Smooth muscle cell (in vitro differentiated cells): Measurements from ENCODE around the gene TMEM129. TPM values are rescaled to one million over a fixed set of nuclear protein-coding genes. Genes with fewer than 3 reads are reported as not detected.

Source experiments
- DNase-seq: peaks from one replicate; lab custom pipeline; 2025; ENCODE audit not compliant: unreplicated experiment; lab: John Stamatoyannopoulos, UW
- H2AFZ ChIP-seq: fragments of 200-600 bp; sonication (generic); 2 replicates; pipeline ENCODE4 v1.6.0; 2016; ENCODE audit warnings: antibody characterized with exemption, low read depth, mild to moderate bottlenecking
- H3F3A ChIP-seq: fragments of 200-600 bp; sonication (generic); 2 replicates; pipeline ENCODE4 v1.6.0; 2017; ENCODE audit warnings: antibody characterized with exemption, low read depth
- H3K27ac ChIP-seq: fragments of 200-600 bp; sonication (generic); 2 replicates; pipeline ENCODE4 v1.5.1; 2016; ENCODE audit warnings: low read depth, mild to moderate bottlenecking
- H3K27me3 ChIP-seq: fragments of 200-600 bp; sonication (generic); 2 replicates; pipeline ENCODE4 v1.6.1; 2016; ENCODE audit warnings: low read depth, mild to moderate bottlenecking
- H3K36me3 ChIP-seq: fragments of 200-600 bp; sonication (generic); 2 replicates; pipeline ENCODE4 v1.5.1; 2016; ENCODE audit warnings: low read depth
- H3K4me1 ChIP-seq: fragments of 200-600 bp; sonication (generic); 2 replicates; pipeline ENCODE4 v1.5.1; 2016; ENCODE audit warnings: low read depth
- H3K4me2 ChIP-seq: fragments of 200-600 bp; sonication (generic); 2 replicates; pipeline ENCODE4 v1.6.0; 2016; ENCODE audit warnings: mild to moderate bottlenecking
- H3K4me3 ChIP-seq: fragments of 200-600 bp; sonication (generic); 2 replicates; pipeline ENCODE4 v1.5.1; 2016; ENCODE audit warnings: mild to moderate bottlenecking
- H3K79me2 ChIP-seq: fragments of 200-600 bp; sonication (generic); 2 replicates; pipeline ENCODE4 v1.6.0; 2016; ENCODE audit warnings: low read depth, mild to moderate bottlenecking
- H3K9ac ChIP-seq: fragments of 200-600 bp; sonication (generic); 2 replicates; pipeline ENCODE4 v1.6.0; 2016; ENCODE audit warnings: low read depth
- H3K9me3 ChIP-seq: fragments of 200-600 bp; sonication (generic); replicated peaks from 2 replicates; pipeline ENCODE4 v1.5.1; 2016; ENCODE audit warnings: low read depth
- H4K20me1 ChIP-seq: fragments of 200-600 bp; sonication (generic); 2 replicates; pipeline ENCODE4 v1.6.0; 2016; ENCODE audit warnings: low read depth
- WGBS: methylation state at CpG from one replicate; pipeline ENCODE4 v1.1.7; 2016; ENCODE audit warnings: low lambda C conversion rate; 5-methylcytosine and 5-hydroxymethylcytosine counted together
- polyA plus RNA-seq: library from polyadenylated mRNA; unstranded; fragments of >200 nt; fragmentation: Nextera tagmentation; extraction: Ambion mirVana; gene quantifications from 2 replicates; pipeline ENCODE4 v1.2.1, GENCODE V29; 2016
- total RNA-seq: library from RNA; depleted of rRNA; stranded (reverse); fragments of >200 nt; gene quantifications from 2 replicates; pipeline ENCODE4 v1.2.3, GENCODE V29; 2014
- TF ChIP-seq, protein P1 (sequence below): fragments of 200-600 bp; sonication (generic); IDR thresholded peaks from 2 replicates; pipeline ENCODE4 v1.5.1; 2017; ENCODE audit warnings: borderline replicate concordance, mild to moderate bottlenecking, antibody characterized with exemption; ENCODE audit not compliant: insufficient read depth, poor library complexity, severe bottlenecking

TMEM129 gene
- total and polyA plus RNA-seq, 2 experiments from 2014 or later: 30.4 to 50.5 TPM

DNA sequence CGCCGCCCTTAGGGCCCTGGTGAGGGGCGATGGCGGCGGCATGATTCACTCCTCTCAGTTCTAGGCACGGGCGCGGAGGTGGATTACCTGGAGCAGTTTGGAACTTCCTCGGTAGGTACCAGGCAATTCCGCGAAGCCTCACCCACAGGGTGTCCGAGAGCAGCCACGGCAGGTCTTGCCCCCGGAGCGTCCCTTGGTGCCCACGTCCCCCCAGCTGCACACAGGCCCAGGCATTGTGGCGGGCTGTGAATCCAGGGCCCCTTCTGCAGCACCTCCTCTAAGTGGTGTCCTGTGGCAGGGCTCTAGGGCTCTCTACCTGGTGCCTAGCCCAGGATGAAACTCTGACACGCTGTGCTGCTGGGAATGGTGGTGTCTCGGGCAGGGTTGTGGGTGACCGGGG lies 14.1 kb upstream of the TMEM129 start:
- Histone ChIP-seq H3K27ac (no peak overlapping the region), H3K9me3 (no peaks in the 10 kb centered on the region), H4K20me1 (no peaks in the 10 kb centered on the region), H3K27me3 (no peaks in the 10 kb centered on the region), H3K4me3 (no peak overlapping the region), H3K4me1 (no peaks in the 10 kb centered on the region), H3K9ac (no peak overlapping the region), H3K4me2 (no peak overlapping the region), H3F3A (no peaks in the 10 kb centered on the region), H2AFZ (no peak overlapping the region), H3K36me3 (no peaks in the 10 kb centered on the region), H3K79me2 (no peaks in the 10 kb centered on the region)
- no peak for DNase-seq
- WGBS: 96% methylated on average over 19 of the region's 20 CpGs
- TF ChIP-seq, protein P1, sequence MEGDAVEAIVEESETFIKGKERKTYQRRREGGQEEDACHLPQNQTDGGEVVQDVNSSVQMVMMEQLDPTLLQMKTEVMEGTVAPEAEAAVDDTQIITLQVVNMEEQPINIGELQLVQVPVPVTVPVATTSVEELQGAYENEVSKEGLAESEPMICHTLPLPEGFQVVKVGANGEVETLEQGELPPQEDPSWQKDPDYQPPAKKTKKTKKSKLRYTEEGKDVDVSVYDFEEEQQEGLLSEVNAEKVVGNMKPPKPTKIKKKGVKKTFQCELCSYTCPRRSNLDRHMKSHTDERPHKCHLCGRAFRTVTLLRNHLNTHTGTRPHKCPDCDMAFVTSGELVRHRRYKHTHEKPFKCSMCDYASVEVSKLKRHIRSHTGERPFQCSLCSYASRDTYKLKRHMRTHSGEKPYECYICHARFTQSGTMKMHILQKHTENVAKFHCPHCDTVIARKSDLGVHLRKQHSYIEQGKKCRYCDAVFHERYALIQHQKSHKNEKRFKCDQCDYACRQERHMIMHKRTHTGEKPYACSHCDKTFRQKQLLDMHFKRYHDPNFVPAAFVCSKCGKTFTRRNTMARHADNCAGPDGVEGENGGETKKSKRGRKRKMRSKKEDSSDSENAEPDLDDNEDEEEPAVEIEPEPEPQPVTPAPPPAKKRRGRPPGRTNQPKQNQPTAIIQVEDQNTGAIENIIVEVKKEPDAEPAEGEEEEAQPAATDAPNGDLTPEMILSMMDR: no peak

DNA sequence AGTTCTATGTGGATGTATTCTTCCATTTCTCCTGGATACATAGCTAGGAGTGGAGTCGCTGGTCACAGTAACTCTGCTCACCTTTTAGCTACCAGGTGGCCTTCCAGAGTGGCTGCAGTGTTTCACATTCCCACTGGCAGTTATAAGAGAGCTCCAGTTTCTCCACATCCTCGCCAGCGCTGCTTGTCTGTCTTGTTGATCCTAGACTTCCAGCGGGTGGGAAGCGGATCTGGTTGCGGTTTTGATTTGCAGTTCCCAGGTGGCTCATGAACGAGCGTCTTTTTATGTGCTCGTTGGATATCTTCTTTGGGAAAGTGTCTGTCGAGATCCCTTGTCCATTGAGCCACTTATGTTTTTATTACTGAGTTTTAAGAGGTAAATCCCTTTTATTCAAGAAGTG lies 11.8 kb upstream of the TMEM129 start:
- H3K9me3 ChIP-seq: no peaks in the 10 kb centered on the region
- H3K4me1 ChIP-seq: no peaks in the 10 kb centered on the region
- H3K4me3 ChIP-seq: no peak overlapping the region
- no peaks in the 10 kb centered on the region for H4K20me1 ChIP-seq
- no peaks in the 10 kb centered on the region for H3F3A ChIP-seq
- DNase-seq: no peak
- TF ChIP-seq, protein P1: no peak
- H3K36me3 ChIP-seq: no peaks in the 10 kb centered on the region
- 97% methylated on average over 10 of the region's 10 CpGs for WGBS
- H3K27me3 ChIP-seq: no peaks in the 10 kb centered on the region
- no peak overlapping the region for H3K9ac ChIP-seq
- no peak overlapping the region for H3K27ac ChIP-seq
- H3K79me2 ChIP-seq: no peaks in the 10 kb centered on the region
- H3K4me2 ChIP-seq: no peak overlapping the region
- no peak overlapping the region for H2AFZ ChIP-seq

DNA sequence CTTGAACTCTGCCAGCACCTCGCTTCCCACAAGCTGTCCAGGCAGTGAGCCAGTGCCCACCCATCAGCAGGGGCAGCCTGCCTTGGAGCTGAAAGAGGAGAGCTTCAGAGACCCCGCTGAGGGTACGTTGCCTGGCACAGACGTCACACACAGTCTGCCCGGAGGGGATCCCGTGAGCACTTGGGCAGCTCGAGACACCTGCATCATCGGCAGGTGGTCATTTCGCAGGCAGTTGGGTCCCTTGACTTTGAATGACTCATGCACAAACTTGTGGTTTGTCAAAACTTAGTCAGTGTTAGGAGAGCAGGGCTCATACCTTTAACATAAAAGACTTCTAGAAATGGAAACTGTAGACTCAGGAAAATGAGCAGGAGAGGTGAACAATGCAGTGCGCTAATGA lies 10.1 kb upstream of the TMEM129 start:
- Histone ChIP-seq H3K4me1 (no peaks in the 10 kb centered on the region), H3K36me3 (no peaks in the 10 kb centered on the region), H3F3A (no peaks in the 10 kb centered on the region), H3K79me2 (peaks cover 4% of the 10 kb centered on the region), H3K9me3 (no peaks in the 10 kb centered on the region), H3K4me2 (no peak overlapping the region), H4K20me1 (no peaks in the 10 kb centered on the region), H3K9ac (no peak overlapping the region), H3K4me3 (no peak overlapping the region), H2AFZ (no peak overlapping the region), H3K27ac (no peak overlapping the region), H3K27me3 (no peaks in the 10 kb centered on the region)
- TF ChIP-seq, protein P1: no peak
- 88% methylated on average over 10 of the region's 10 CpGs for WGBS
- no peak for DNase-seq

DNA sequence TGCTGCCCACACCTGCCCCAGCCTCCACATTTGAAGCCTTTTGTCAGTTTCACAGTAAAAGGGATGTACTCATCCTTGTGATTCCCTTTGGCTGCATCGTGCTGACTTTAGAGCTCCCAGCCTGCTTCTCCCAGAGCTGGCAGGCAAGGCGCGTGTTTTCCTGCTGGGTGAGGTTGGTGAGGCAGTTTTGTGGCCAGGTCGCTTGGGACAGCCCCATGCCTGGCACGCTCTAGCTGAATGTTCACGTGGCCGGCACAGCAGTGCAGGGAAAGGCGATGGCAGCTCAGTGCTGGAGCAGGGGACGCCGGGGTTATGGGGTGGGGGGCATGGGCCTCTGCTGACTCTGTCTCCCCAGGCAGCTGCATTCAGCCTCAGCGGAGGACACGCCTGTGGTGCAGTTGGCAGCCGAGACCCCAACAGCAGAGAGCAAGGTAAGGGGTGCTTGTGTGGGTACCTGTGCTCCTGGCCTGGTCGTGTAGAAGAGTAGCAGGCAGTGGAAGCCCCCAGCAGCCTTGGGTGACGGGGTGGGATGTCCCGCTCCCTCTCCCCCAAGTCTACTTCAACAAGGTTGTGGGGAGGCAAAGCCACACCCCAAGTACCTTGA lies 9.5 kb upstream of the TMEM129 start:
- no peaks in the 10 kb centered on the region for H3K4me1 ChIP-seq
- no peak overlapping the region for H3K4me2 ChIP-seq
- H3K9me3 ChIP-seq: no peaks in the 10 kb centered on the region
- DNase-seq: no peak
- H2AFZ ChIP-seq: no peak overlapping the region
- no peaks in the 10 kb centered on the region for H3K36me3 ChIP-seq
- H4K20me1 ChIP-seq: no peaks in the 10 kb centered on the region
- H3K27ac ChIP-seq: no peak overlapping the region
- no peaks in the 10 kb centered on the region for H3K27me3 ChIP-seq
- peaks cover 4% of the 10 kb centered on the region for H3K79me2 ChIP-seq
- TF ChIP-seq, protein P1: no peak
- 93% methylated on average over 15 of the region's 16 CpGs for WGBS
- no peaks in the 10 kb centered on the region for H3F3A ChIP-seq
- H3K9ac ChIP-seq: no peak overlapping the region
- H3K4me3 ChIP-seq: no peak overlapping the region
